Stimulated activated CD4-positive, alpha-beta T cell treated with anti-CD3 and anti-CD28 coated beads, Interleukin-15, amount 100 ng/mL, for 48 hours (primary cell): ENCODE measurements around the gene KARS1.

Experiments
- DNase-seq, 2 donors: peaks; one replicate each; pipeline ENCODE4 v3.0.0-alpha.2; 2020; ENCODE audit warnings: low read depth in 2 of 2

Gene KARS1

GRCh38 chr16:75579281-75579834 is 68.1 kb downstream of the KARS1 start:
- no peak for DNase-seq

GRCh38 chr16:75578725-75579124 is 68.7 kb downstream of the KARS1 start:
- no peak for DNase-seq

GRCh38 chr16:75578212-75578611 is 69.3 kb downstream of the KARS1 start:
- DNase-seq, result no peak
